Ureter (tissue), 1 donor: Measurements from ENCODE around the gene CTSE. TPM values are rescaled to one million over a fixed set of nuclear protein-coding genes. Genes with fewer than 3 reads are reported as not detected.
A peak's percentile ranks its signal among the peaks of the same experiment; 100 is the strongest.
"Not testable (repeated sequence)": the region's sequence is repeated elsewhere in the genome, so short reads cannot be mapped to it uniquely, and the experiment has no call there.

ENCODE experiments used
- DNase-seq: peaks from one replicate; pipeline ENCODE4 v3.0.0-alpha.2; 2020; ENCODE audit warnings: low spot score
- total RNA-seq: library from RNA; stranded (reverse); gene quantifications from one replicate; pipeline ENCODE4 v1.2.4, GENCODE V29; 2023
- donor health status: DM: yes; HTN: yes; CAD: no.

CTSE gene
- total RNA-seq, 1 donor from 2014 or later, result 25.3 TPM

- DNase-seq, result no peak
These were observed 9.1 kb downstream of the CTSE start for GRCh38 chr1:206014601-206015000.

- no peak for DNase-seq
These were observed 10.5 kb downstream of the CTSE start for GRCh38 chr1:206013026-206013795.

GRCh38 chr1:206012086-206012859, 11.4 kb downstream of the CTSE start:
- DNase-seq, result peak; percentile 73

- no peak for DNase-seq
These were observed 12.6 kb downstream of the CTSE start for GRCh38 chr1:206011057-206011456.

- no peak for DNase-seq
These were observed 13.6 kb downstream of the CTSE start for GRCh38 chr1:206010060-206010459.

GRCh38 chr1:206006946-206007345, 16.7 kb downstream of the CTSE start:
- no peak for DNase-seq

- DNase-seq, result no peak
These were observed 17.9 kb downstream of the CTSE start for GRCh38 chr1:206005778-206006180.

GRCh38 chr1:206005234-206005633, 18.5 kb downstream of the CTSE start:
- DNase-seq, result no peak

GRCh38 chr1:206004826-206005225, 18.9 kb downstream of the CTSE start:
- DNase-seq, result no peak

- DNase-seq, result no peak
These were observed 19.6 kb downstream of the CTSE start for GRCh38 chr1:206003854-206004800.

GRCh38 chr1:206002871-206003801, 20.6 kb downstream of the CTSE start, which contains the start of gene RAB7B:
RAB7B (minus strand) TSS chr1:206003395; CDS start chr1:205994135, 9,260 bp downstream.
- DNase-seq, result peak; percentile 83

GRCh38 chr1:206002160-206002559, 21.5 kb downstream of the CTSE start:
- DNase-seq, result no peak

GRCh38 chr1:206001476-206001888, 22.2 kb downstream of the CTSE start:
- DNase-seq, result no peak

GRCh38 chr1:206000641-206001339, 22.9 kb downstream of the CTSE start:
- DNase-seq, result peak; percentile 34

- DNase-seq, result peak; percentile 38
These were observed 25.0 kb downstream of the CTSE start for GRCh38 chr1:205998457-205999241.

GRCh38 chr1:205996641-205997040, 27.1 kb downstream of the CTSE start:
- DNase-seq, result not testable (repeated sequence)

GRCh38 chr1:205994346-205994745, 29.3 kb downstream of the CTSE start:
- no peak for DNase-seq

GRCh38 chr1:205993068-205993467, 30.6 kb downstream of the CTSE start:
- peak; percentile 10 for DNase-seq

GRCh38 chr1:205992218-205992882, 31.3 kb downstream of the CTSE start:
- no peak for DNase-seq
